H1 (cell line): ENCODE measurements around the gene DIABLO. TPM values are rescaled to one million over a fixed set of nuclear protein-coding genes. Genes with fewer than 3 reads are reported as not detected.

Experiments
- CTCF ChIA-PET: fragments of 300-600 bp; sonication (Branson Sonifier 250); formaldehyde crosslinking; loops from one replicate; lab custom pipeline; 2021; ENCODE audit not compliant: partially characterized antibody; lab: Charles Lee
- POLR2A ChIA-PET: fragments of 300-600 bp; sonication (Branson Sonifier 250); formaldehyde crosslinking; loops from one replicate; lab custom pipeline; 2021; ENCODE audit warnings: inconsistent platforms; ENCODE audit not compliant: partially characterized antibody; lab: Charles Lee
- DNase-seq, 2 experiments: peaks; one replicate each; pipeline versions ENCODE4 v3.0.0 to v3.0.0-alpha.2; 2010 to 2022; ENCODE audit warnings: low spot score in 2 of 2, low read depth in 1 of 2, mixed read lengths in 1 of 2
- FAIRE-seq: peaks from 2 replicates; lab custom pipeline; 2011; peaks lifted over from hg19 to GRCh38; lab: Jason Lieb, UNC
- H2AFZ ChIP-seq: 2 replicates; pipeline ENCODE4 v1.8.1; 2012; ENCODE audit warnings: low read length, inconsistent platforms
- H2AK5ac ChIP-seq: 2 replicates; pipeline ENCODE4 v1.6.1; 2013; ENCODE audit warnings: low read depth, low read length
- H2BK120ac ChIP-seq: replicated peaks from 2 replicates; pipeline ENCODE3; 2013; ENCODE audit warnings: low read depth, low read length, inconsistent platforms
- H2BK12ac ChIP-seq: 2 replicates; pipeline ENCODE4 v1.6.1; 2013; ENCODE audit warnings: low read depth, low read length
- H2BK15ac ChIP-seq: 2 replicates; pipeline ENCODE4 v1.6.1; 2013; ENCODE audit warnings: low read length
- H2BK20ac ChIP-seq: 2 replicates; pipeline ENCODE4 v1.6.1; 2013; ENCODE audit warnings: low read length
- H2BK5ac ChIP-seq: 2 replicates; pipeline ENCODE4 v1.6.1; 2013; ENCODE audit warnings: low read depth, low read length
- H3K14ac ChIP-seq: 2 replicates; pipeline ENCODE4 v1.6.1; 2013; ENCODE audit warnings: inconsistent platforms; ENCODE audit not compliant: insufficient read length
- H3K18ac ChIP-seq: 2 replicates; pipeline ENCODE4 v1.6.1; 2013; ENCODE audit warnings: low read length; ENCODE audit errors: extremely low read depth
- H3K23ac ChIP-seq: 2 replicates; pipeline ENCODE4 v1.6.1; 2013; ENCODE audit warnings: inconsistent platforms; ENCODE audit not compliant: insufficient read length
- H3K23me2 ChIP-seq: 2 replicates; pipeline ENCODE4 v1.6.1; 2013; ENCODE audit warnings: low read depth, low read length
- H3K27ac ChIP-seq: 2 replicates; pipeline ENCODE4 v1.6.1; 2011; ENCODE audit warnings: low read depth, low read length, inconsistent platforms
- H3K27me3 ChIP-seq, 4 experiments: replicated peaks in 1 of 4; 1 replicate in 1 of 4; 2 replicates in 3 of 4; pipeline versions ENCODE4 v1.6.1 to v1.8.1; 2011 to 2013; ENCODE audit warnings: low read length in 3 of 4, mild to moderate bottlenecking in 3 of 4, inconsistent platforms in 2 of 4, mixed read lengths in 2 of 4, moderate library complexity in 1 of 4; ENCODE audit not compliant: control insufficient read depth in 3 of 4, insufficient read depth in 3 of 4; ENCODE audit errors: extremely low read depth in 1 of 4
- H3K36me3 ChIP-seq, 4 experiments: 2 replicates each; pipeline versions ENCODE4 v1.6.1 to v1.8.1; 2011 to 2013; ENCODE audit warnings: mild to moderate bottlenecking in 4 of 4, low read length in 3 of 4, moderate library complexity in 2 of 4, control low read depth in 1 of 4, inconsistent platforms in 1 of 4; ENCODE audit not compliant: insufficient read depth in 4 of 4, control insufficient read depth in 2 of 4
- H3K4ac ChIP-seq: replicated peaks from 2 replicates; pipeline ENCODE3; 2013; ENCODE audit warnings: low read length, low read depth, mixed read lengths, inconsistent platforms; ENCODE audit not compliant: insufficient read length
- H3K4me1 ChIP-seq, 4 experiments: replicated peaks in 1 of 4; 1 replicate in 1 of 4; 2 replicates in 3 of 4; pipeline versions ENCODE4 v1.6.1 to v1.8.1; 2011 to 2013; ENCODE audit warnings: low read length in 3 of 4, inconsistent platforms in 2 of 4, mixed read lengths in 1 of 4; ENCODE audit not compliant: insufficient read depth in 4 of 4, control insufficient read depth in 3 of 4
- H3K4me2 ChIP-seq, 2 experiments: 2 replicates each; pipeline versions ENCODE4 v1.6.1 to v1.8.1; 2011 to 2013; ENCODE audit warnings: low read depth in 2 of 2, low read length in 2 of 2, control low read depth in 1 of 2, inconsistent platforms in 1 of 2, mild to moderate bottlenecking in 1 of 2; ENCODE audit not compliant: insufficient read depth in 1 of 2
- H3K4me3 ChIP-seq, 4 experiments: fragments of 200-600, 300-600 bp in 1 of 4; sonication (generic), shearing (Covaris generic), sonication (Bioruptor Twin) in 1 of 4; 2 replicates each; pipeline versions ENCODE4 v1.5.1 to v1.8.1; 2011 to 2016; ENCODE audit warnings: low read length in 4 of 4, low read depth in 3 of 4, control low read depth in 2 of 4, inconsistent platforms in 2 of 4, mild to moderate bottlenecking in 2 of 4, mixed read lengths in 1 of 4, moderate library complexity in 1 of 4; ENCODE audit not compliant: insufficient read depth in 2 of 4; ENCODE audit errors: extremely low read depth in 1 of 4
- H3K56ac ChIP-seq: replicated peaks from 2 replicates; pipeline ENCODE3; 2013; ENCODE audit warnings: low read depth, mild to moderate bottlenecking, mixed read lengths, low read length, inconsistent platforms; ENCODE audit not compliant: insufficient read length
- H3K79me1 ChIP-seq: 2 replicates; pipeline ENCODE4 v1.6.1; 2013; ENCODE audit warnings: low read depth, low read length, control low read depth
- H3K79me2 ChIP-seq, 2 experiments: 2 replicates each; pipeline versions ENCODE4 v1.6.1 to v1.8.1; 2012 to 2013; ENCODE audit warnings: low read length in 2 of 2, mild to moderate bottlenecking in 2 of 2, inconsistent platforms in 1 of 2; ENCODE audit not compliant: insufficient read depth in 2 of 2, control insufficient read depth in 1 of 2
- H3K9ac ChIP-seq, 4 experiments: replicated peaks in 1 of 4; 1 replicate in 1 of 4; 2 replicates in 3 of 4; pipeline versions ENCODE4 v1.6.1 to v1.8.1; 2011 to 2013; ENCODE audit warnings: low read depth in 3 of 4, low read length in 3 of 4, control low read depth in 2 of 4, mild to moderate bottlenecking in 2 of 4, moderate library complexity in 2 of 4, inconsistent platforms in 1 of 4; ENCODE audit errors: extremely low read depth in 1 of 4
- H3K9me3 ChIP-seq, 2 experiments: 2 replicates each; pipeline versions ENCODE4 v1.6.1 to v1.8.1; 2012 to 2013; ENCODE audit warnings: mild to moderate bottlenecking in 2 of 2, moderate library complexity in 2 of 2, control low read depth in 1 of 2, inconsistent platforms in 1 of 2, low read depth in 1 of 2, low read length in 1 of 2, mixed read lengths in 1 of 2; ENCODE audit not compliant: insufficient read depth in 2 of 2
- H4K20me1 ChIP-seq, 2 experiments: replicated peaks in 1 of 2; 2 replicates each; pipeline versions ENCODE3 to v1.8.1; 2011 to 2013; ENCODE audit warnings: inconsistent platforms in 2 of 2, low read length in 2 of 2, mild to moderate bottlenecking in 1 of 2; ENCODE audit not compliant: insufficient read depth in 2 of 2, control insufficient read depth in 1 of 2
- H4K5ac ChIP-seq: 2 replicates; pipeline ENCODE4 v1.6.1; 2013; ENCODE audit warnings: low read length, low read depth, mixed read lengths, inconsistent platforms; ENCODE audit not compliant: insufficient read length
- H4K8ac ChIP-seq: 2 replicates; pipeline ENCODE4 v1.8.0; 2013; ENCODE audit warnings: mild to moderate bottlenecking, moderate library complexity, low read length, inconsistent platforms; ENCODE audit not compliant: insufficient read depth; ENCODE audit errors: extremely low read depth
- H4K91ac ChIP-seq: replicated peaks from 2 replicates; pipeline ENCODE3; 2013; ENCODE audit warnings: low read length, mixed read lengths, inconsistent platforms; ENCODE audit not compliant: insufficient read length
- CBX5 ChIP-seq: fragments of 300-800, 300-1000 bp; sonication (generic); IDR thresholded peaks from 2 replicates; pipeline ENCODE4 v1.7.1; 2016; ENCODE audit warnings: antibody characterized with exemption, low read length, low read depth
- CEBPB ChIP-seq: IDR thresholded peaks from 2 replicates; pipeline ENCODE4 v1.6.1; 2012; ENCODE audit warnings: low read depth, low read length
- EP300 ChIP-seq, 2 experiments: IDR thresholded peaks; 1 replicate in 1 of 2; 2 replicates in 1 of 2; pipeline ENCODE4 v1.6.1; 2011 to 2012; ENCODE audit warnings: low read depth in 2 of 2, low read length in 2 of 2, mild to moderate bottlenecking in 2 of 2, borderline replicate concordance in 1 of 2, inconsistent platforms in 1 of 2, moderate library complexity in 1 of 2
- EZH2 ChIP-seq: fragments of 200-600 bp; sonication (generic); IDR thresholded peaks from 2 replicates; pipeline ENCODE4 v1.7.1; 2012; ENCODE audit warnings: low read depth, mild to moderate bottlenecking, moderate library complexity, low read length, inconsistent platforms; ENCODE audit not compliant: severe bottlenecking
- FOSL1 ChIP-seq: IDR thresholded peaks from 2 replicates; pipeline ENCODE4 v1.6.1; 2011; ENCODE audit warnings: mild to moderate bottlenecking, low read depth, low read length, moderate library complexity; ENCODE audit not compliant: insufficient read depth
- KDM4A ChIP-seq: IDR thresholded peaks from one replicate; pipeline ENCODE4 v1.7.1; 2012; ENCODE audit warnings: low read depth, mild to moderate bottlenecking, moderate library complexity, low read length, inconsistent platforms; ENCODE audit not compliant: severe bottlenecking
- MAFK ChIP-seq: IDR thresholded peaks from 2 replicates; pipeline ENCODE4 v1.6.1; 2012; ENCODE audit warnings: low read depth, mild to moderate bottlenecking, improper control_type of control experiment, low read length
- RAD21 ChIP-seq, 2 experiments: IDR thresholded peaks in 1 of 2; conservative IDR thresholded peaks in 1 of 2; 2 replicates each; pipeline ENCODE4 v1.6.1; 2011; ENCODE audit warnings: low read depth in 2 of 2, low read length in 2 of 2, improper control_type of control experiment in 1 of 2, inconsistent platforms in 1 of 2, mild to moderate bottlenecking in 1 of 2, moderate library complexity in 1 of 2
- RNF2 ChIP-seq: fragments of 200-900, 300-1000 bp; sonication (generic); IDR thresholded peaks from 2 replicates; pipeline ENCODE4 v1.7.1; 2016; ENCODE audit warnings: borderline replicate concordance, low read depth, mild to moderate bottlenecking, antibody characterized with exemption, low read length; ENCODE audit not compliant: poor library complexity, severe bottlenecking; ENCODE audit errors: missing control alignments
- SP4 ChIP-seq: IDR thresholded peaks from 2 replicates; pipeline ENCODE4 v1.6.1; 2012; ENCODE audit warnings: low read length, inconsistent platforms
- TEAD4 ChIP-seq: IDR thresholded peaks from 2 replicates; pipeline ENCODE4 v1.6.1; 2012; ENCODE audit warnings: low read depth, low read length, inconsistent platforms, mixed read lengths
- YY1 ChIP-seq: IDR thresholded peaks from 2 replicates; pipeline ENCODE4 v1.6.1; 2011; ENCODE audit warnings: low read depth, mild to moderate bottlenecking, low read length
- WGBS, 2 experiments: shearing (Covaris generic) in 1 of 2; methylation state at CpG; one replicate each; pipeline versions ENCODE4 v1.1.6 to v1.1.7; 2013 to 2015; ENCODE audit warnings: low lambda C conversion rate in 2 of 2, mixed read lengths in 2 of 2, inconsistent platforms in 1 of 2, low coverage in 1 of 2, missing lambda C conversion rate in 1 of 2; ENCODE audit not compliant: insufficient replicate concordance in 2 of 2, insufficient coverage in 1 of 2, insufficient read length in 1 of 2; ENCODE audit errors: extremely low coverage in 1 of 2, missing lambda C conversion rate in 1 of 2; 5-methylcytosine and 5-hydroxymethylcytosine counted together
- polyA plus RNA-seq, 7 experiments: library from polyadenylated mRNA; depleted of rRNA in 3 of 7; stranded (reverse) in 5 of 7; unstranded in 2 of 7; fragments of >200 nt in 5 of 7; fragments of 200-250 nt in 2 of 7; gene quantifications; 1 replicate in 5 of 7; 2 replicates in 1 of 7; 4 replicates in 1 of 7; pipeline versions ENCODE4 v1.2.1 to v1.2.3, GENCODE V29; 2011 to 2013; ENCODE audit warnings: missing spikeins in 2 of 7, mixed read lengths in 2 of 7
- total RNA-seq: library from RNA; stranded (reverse); fragmentation: NEBNext Ultra II Directional; extraction: Animal tissue kit (Norgen Biotek cat#: 25700); gene quantifications from 2 replicates; pipeline ENCODE4 v1.2.1, GENCODE V29; 2021

DIABLO gene
- total and polyA plus RNA-seq, 2 of the 8 experiments (the other 6 are each of a cell fraction or from before 2014, with no cell fraction given) = 65.2 to 68.3 TPM

- no peak overlapping the region for H3K4me3 ChIP-seq
- no peaks in the 10 kb centered on the region; the same call in none of the 2 replicates for H3K79me1 ChIP-seq
- no peak overlapping the region for H4K5ac ChIP-seq
- CTCF ChIA-PET = interaction anchor here (0.6 to 3.0 kb wide), 10 partner anchors 9 to 835 kb away, joined by 3 to 15 read pairs (median 3); partner anchors contain the start of gene LRRC43
- DNase-seq (no peak), FAIRE-seq (no peak)
- no peak overlapping the region for H2BK5ac ChIP-seq
- H3K9me3 ChIP-seq = no peaks in the 10 kb centered on the region
- no peak for TF ChIP-seq RNF2
- TF ChIP-seq MAFK = no peak
- TF ChIP-seq TEAD4 = no peak
- no peak for TF ChIP-seq RAD21 (IDR thresholded peaks at IDR 0.05 in 1 of 2, conservative IDR thresholded peaks at IDR 0.05 in 1 of 2; ENCODE audit: low read depth in 2 of 2, low read length in 2 of 2)
- TF ChIP-seq KDM4A = no peak
- no peak for TF ChIP-seq CEBPB
- no peak for TF ChIP-seq EP300 (IDR thresholded peaks at IDR 0.05; ENCODE audit: borderline replicate concordance in 1 of 2, low read depth in 2 of 2, low read length in 2 of 2)
- no peak for TF ChIP-seq EZH2
- no peak for TF ChIP-seq SP4
- TF ChIP-seq CBX5 = no peak
- TF ChIP-seq YY1 = no peak
- TF ChIP-seq FOSL1 = no peak
- H3K27me3 ChIP-seq = no peaks in the 10 kb centered on the region
- no peak overlapping the region for H2BK120ac ChIP-seq
- no peak overlapping the region for H2BK15ac ChIP-seq
- H4K8ac ChIP-seq = no peak overlapping the region
- H3K23me2 ChIP-seq = no peaks in the 10 kb centered on the region
- no peak overlapping the region for H3K14ac ChIP-seq
- no peak overlapping the region for H2AFZ ChIP-seq
- no peak overlapping the region for H3K18ac ChIP-seq
- H3K56ac ChIP-seq = no peak overlapping the region
- no peak overlapping the region for H3K9ac ChIP-seq
- no peak overlapping the region for H3K27ac ChIP-seq
- peaks cover 0 to 16% of the 10 kb centered on the region in 2 experiments; a peak in 2 of 4 replicates for H3K79me2 ChIP-seq
- POLR2A ChIA-PET = interaction anchor here (15.7 to 17.6 kb wide), 2 partner anchors 5 to 8 kb away, joined by 230 read pairs; partner anchors contain the start of genes B3GNT4 and DIABLO
- H3K4me1 ChIP-seq = no peaks in the 10 kb centered on the region
- no peak overlapping the region for H3K23ac ChIP-seq
- 91% methylated on average over 5 of the region's 5 CpGs; no CpG with 5 or more reads in 1 of the 2 experiments for WGBS, 2 experiments
- H3K4me2 ChIP-seq = no peak overlapping the region
- no peak overlapping the region for H2BK12ac ChIP-seq
- peaks cover 32 to 82% (median 62%) of the 10 kb centered on the region in 4 experiments for H3K36me3 ChIP-seq
- no peak overlapping the region for H3K4ac ChIP-seq
- H4K20me1 ChIP-seq = peaks cover 0 to 2% of the 10 kb centered on the region in 2 experiments
- H2BK20ac ChIP-seq = no peak overlapping the region
- no peak overlapping the region for H2AK5ac ChIP-seq
- no peak overlapping the region for H4K91ac ChIP-seq
These were observed 10.1 kb downstream of the DIABLO start for GRCh38 chr12:122215771-122216170.
